HepG2 (cell line): ENCODE results near the gene ALKBH2. TPM values are rescaled to one million over a fixed set of nuclear protein-coding genes. Genes with fewer than 3 reads are reported as not detected.

Experiments used
- CBX5 ChIP-seq: sonication (generic); formaldehyde crosslinking; IDR thresholded peaks from 2 replicates; pipeline ENCODE4 v1.4.0; 2020; ENCODE audit warnings: missing genetic modification reagents, borderline replicate concordance
- HNF1A ChIP-seq, 2 experiments: sonication (generic) in 1 of 2; formaldehyde crosslinking in 1 of 2; IDR thresholded peaks; 2 replicates each; pipeline versions ENCODE4 v1.4.0 to v1.6.1; 2016 to 2020; ENCODE audit warnings: borderline replicate concordance in 1 of 2, low read depth in 1 of 2, mild to moderate bottlenecking in 1 of 2, missing genetic modification reagents in 1 of 2
- KDM4B ChIP-seq: sonication (generic); formaldehyde crosslinking; IDR thresholded peaks from 2 replicates; pipeline ENCODE4 v1.4.0; 2020; ENCODE audit warnings: missing genetic modification reagents
- KDM5B ChIP-seq: sonication (generic); formaldehyde crosslinking; IDR thresholded peaks from 2 replicates; pipeline ENCODE4 v1.4.0; 2020; ENCODE audit warnings: missing genetic modification reagents, mild to moderate bottlenecking, borderline replicate concordance
- MXD3 ChIP-seq: IDR thresholded peaks from 2 replicates; pipeline ENCODE4 v1.6.1; 2016; ENCODE audit warnings: mild to moderate bottlenecking, missing biosample characterization, missing genetic modification reagents
- NFIC ChIP-seq: IDR thresholded peaks from 2 replicates; pipeline ENCODE4 v1.6.1; 2012; ENCODE audit warnings: mild to moderate bottlenecking, low read length, inconsistent platforms
- POLR2G ChIP-seq: fragments of 200-400 bp; formaldehyde crosslinking; IDR thresholded peaks from 2 replicates; pipeline ENCODE4 v1.6.1; 2018; ENCODE audit warnings: mild to moderate bottlenecking, low read depth, low read length, moderate library complexity
- PRMT3 ChIP-seq: sonication (generic); formaldehyde crosslinking; IDR thresholded peaks from 2 replicates; pipeline ENCODE4 v1.8.1; 2022; ENCODE audit warnings: low read depth, mild to moderate bottlenecking, moderate library complexity, missing genetic modification reagents, borderline replicate concordance
- RFX3 ChIP-seq: IDR thresholded peaks from 2 replicates; pipeline ENCODE4 v1.6.1; 2016; ENCODE audit warnings: missing biosample characterization, missing genetic modification reagents
- SALL1 ChIP-seq: sonication (generic); formaldehyde crosslinking; IDR thresholded peaks from 2 replicates; pipeline ENCODE4 v1.8.0; 2022; ENCODE audit warnings: mild to moderate bottlenecking, missing genetic modification reagents
- YEATS4 ChIP-seq: sonication (generic); formaldehyde crosslinking; IDR thresholded peaks from 2 replicates; pipeline ENCODE4 v1.4.0; 2020; ENCODE audit warnings: missing genetic modification reagents, borderline replicate concordance
- ZBTB38 ChIP-seq: sonication (generic); formaldehyde crosslinking; IDR thresholded peaks from 2 replicates; pipeline ENCODE4 v1.5.1; 2020; ENCODE audit warnings: mild to moderate bottlenecking, missing genetic modification reagents
- ZBTB43 ChIP-seq: sonication (generic); formaldehyde crosslinking; conservative IDR thresholded peaks from 2 replicates; pipeline ENCODE4 v1.4.0; 2020; ENCODE audit warnings: missing genetic modification reagents
- ZC3H4 ChIP-seq: sonication (generic); formaldehyde crosslinking; IDR thresholded peaks from 2 replicates; pipeline ENCODE4 v1.4.0; 2020; ENCODE audit warnings: missing genetic modification reagents, borderline replicate concordance
- polyA plus RNA-seq, 8 experiments: library from polyadenylated mRNA; depleted of rRNA in 3 of 8; stranded (reverse) in 7 of 8; unstranded in 1 of 8; fragments of >200 nt; fragmentation: Illumina TruSeq in 4 of 8; extraction: Trizol in 4 of 8; gene quantifications; 2 replicates each; pipeline versions ENCODE4 v1.2.1 to v1.2.3, GENCODE V29; 2011 to 2016; ENCODE audit warnings: low read depth in 4 of 8, missing spikeins in 1 of 8, mixed read lengths in 1 of 8; ENCODE audit not compliant: insufficient read depth in 1 of 8
- total RNA-seq, 5 experiments: library from RNA; depleted of rRNA; stranded (reverse); fragments of >200 nt; fragmentation: Illumina TruSeq; extraction: Trizol; gene quantifications; 2 replicates each; pipeline ENCODE4 v1.2.3, GENCODE V29; 2016; ENCODE audit warnings: low read depth in 1 of 5
- TF ChIP-seq, protein P1 (sequence below): fragments of 450-650 bp; IDR thresholded peaks from 2 replicates; pipeline ENCODE4 v1.6.1; 2016
- TF ChIP-seq, protein P2 (sequence below): sonication (generic); formaldehyde crosslinking; IDR thresholded peaks from 2 replicates; pipeline ENCODE4 v1.5.0; 2020; ENCODE audit warnings: missing genetic modification reagents
- TF ChIP-seq, protein P3 (sequence below): sonication (generic); formaldehyde crosslinking; IDR thresholded peaks from 2 replicates; pipeline ENCODE4 v1.8.1; 2023; ENCODE audit warnings: mild to moderate bottlenecking, inconsistent platforms, moderate library complexity, missing genetic modification reagents, borderline replicate concordance

ALKBH2 gene
- total and polyA plus RNA-seq, 2 of the 13 experiments (the other 11 are each of a cell fraction or from before 2014, with no cell fraction given) = 21.0 to 40.5 TPM

DNA sequence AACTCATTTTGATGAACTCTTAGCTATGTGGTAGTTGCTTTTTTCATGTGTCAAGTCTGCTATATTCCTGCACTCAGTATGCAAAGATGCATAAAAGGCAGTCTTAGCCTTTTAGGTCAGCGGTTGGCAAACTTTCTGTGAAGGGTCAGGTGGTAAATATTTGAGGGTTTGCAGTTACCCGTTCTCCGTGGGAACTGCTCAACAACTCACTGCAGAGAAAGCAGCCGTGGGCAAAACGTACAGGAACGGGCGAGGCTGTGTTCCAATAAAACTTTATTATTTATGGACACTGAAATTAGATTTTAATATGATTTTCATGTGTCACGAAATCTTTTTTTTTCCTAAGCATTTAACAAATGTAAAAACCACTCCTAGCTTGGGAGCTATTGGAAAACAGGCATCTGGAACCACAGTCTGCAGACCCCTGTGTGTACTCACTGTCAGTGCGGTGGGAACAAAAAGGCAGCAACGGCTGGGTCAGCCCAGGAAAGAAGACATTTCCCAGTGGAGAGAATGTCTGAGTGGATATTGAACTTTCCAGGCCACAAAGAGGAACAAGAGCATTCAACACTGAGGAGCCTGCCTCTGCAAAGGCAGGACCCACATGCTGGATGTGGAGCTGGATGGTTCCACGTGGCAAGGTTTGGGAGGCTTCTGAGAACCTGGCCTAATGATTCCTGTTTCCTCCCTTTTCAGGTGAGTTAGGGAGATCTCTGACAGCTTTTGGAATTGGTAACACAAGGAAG, 19.6 kb upstream of the ALKBH2 start (continued):
- TF ChIP-seq CBX5 (CRISPR knock-in tag) (no peak), ZBTB43 (CRISPR knock-in tag) (no peak), ZBTB38 (0 out of 2 replicates have a peak, but pooled peaks have one; percentile 28), NFIC (no peak), YEATS4 (0 out of 2 replicates have a peak, but pooled peaks have one; percentile 38), ZC3H4 (no peak), MXD3 (no peak), HNF1A (IDR thresholded peaks at IDR 0.05; ENCODE audit: low read depth) (no peak), HNF1A (CRISPR knock-in tag; IDR thresholded peaks at IDR 0.05; ENCODE audit: borderline replicate concordance) (no peak), PRMT3 (CRISPR knock-in tag) (no peak), RFX3 (CRISPR knock-in tag) (no peak), SALL1 (CRISPR knock-in tag) (peak; percentile 26; the same call in 1 of the 2 replicates), KDM4B (CRISPR knock-in tag) (no peak), POLR2G (0 out of 2 replicates have a peak, but pooled peaks have one; percentile 38), KDM5B (CRISPR knock-in tag) (no peak)
- TF ChIP-seq, protein P1, sequence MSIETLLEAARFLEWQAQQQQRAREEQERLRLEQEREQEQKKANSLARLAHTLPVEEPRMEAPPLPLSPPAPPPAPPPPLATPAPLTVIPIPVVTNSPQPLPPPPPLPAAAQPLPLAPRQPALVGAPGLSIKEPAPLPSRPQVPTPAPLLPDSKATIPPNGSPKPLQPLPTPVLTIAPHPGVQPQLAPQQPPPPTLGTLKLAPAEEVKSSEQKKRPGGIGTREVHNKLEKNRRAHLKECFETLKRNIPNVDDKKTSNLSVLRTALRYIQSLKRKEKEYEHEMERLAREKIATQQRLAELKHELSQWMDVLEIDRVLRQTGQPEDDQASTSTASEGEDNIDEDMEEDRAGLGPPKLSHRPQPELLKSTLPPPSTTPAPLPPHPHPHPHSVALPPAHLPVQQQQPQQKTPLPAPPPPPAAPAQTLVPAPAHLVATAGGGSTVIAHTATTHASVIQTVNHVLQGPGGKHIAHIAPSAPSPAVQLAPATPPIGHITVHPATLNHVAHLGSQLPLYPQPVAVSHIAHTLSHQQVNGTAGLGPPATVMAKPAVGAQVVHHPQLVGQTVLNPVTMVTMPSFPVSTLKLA = no peak
- TF ChIP-seq, protein P2, sequence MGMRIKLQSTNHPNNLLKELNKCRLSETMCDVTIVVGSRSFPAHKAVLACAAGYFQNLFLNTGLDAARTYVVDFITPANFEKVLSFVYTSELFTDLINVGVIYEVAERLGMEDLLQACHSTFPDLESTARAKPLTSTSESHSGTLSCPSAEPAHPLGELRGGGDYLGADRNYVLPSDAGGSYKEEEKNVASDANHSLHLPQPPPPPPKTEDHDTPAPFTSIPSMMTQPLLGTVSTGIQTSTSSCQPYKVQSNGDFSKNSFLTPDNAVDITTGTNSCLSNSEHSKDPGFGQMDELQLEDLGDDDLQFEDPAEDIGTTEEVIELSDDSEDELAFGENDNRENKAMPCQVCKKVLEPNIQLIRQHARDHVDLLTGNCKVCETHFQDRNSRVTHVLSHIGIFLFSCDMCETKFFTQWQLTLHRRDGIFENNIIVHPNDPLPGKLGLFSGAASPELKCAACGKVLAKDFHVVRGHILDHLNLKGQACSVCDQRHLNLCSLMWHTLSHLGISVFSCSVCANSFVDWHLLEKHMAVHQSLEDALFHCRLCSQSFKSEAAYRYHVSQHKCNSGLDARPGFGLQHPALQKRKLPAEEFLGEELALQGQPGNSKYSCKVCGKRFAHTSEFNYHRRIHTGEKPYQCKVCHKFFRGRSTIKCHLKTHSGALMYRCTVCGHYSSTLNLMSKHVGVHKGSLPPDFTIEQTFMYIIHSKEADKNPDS (CRISPR knock-in tag) = no peak
- TF ChIP-seq, protein P3, sequence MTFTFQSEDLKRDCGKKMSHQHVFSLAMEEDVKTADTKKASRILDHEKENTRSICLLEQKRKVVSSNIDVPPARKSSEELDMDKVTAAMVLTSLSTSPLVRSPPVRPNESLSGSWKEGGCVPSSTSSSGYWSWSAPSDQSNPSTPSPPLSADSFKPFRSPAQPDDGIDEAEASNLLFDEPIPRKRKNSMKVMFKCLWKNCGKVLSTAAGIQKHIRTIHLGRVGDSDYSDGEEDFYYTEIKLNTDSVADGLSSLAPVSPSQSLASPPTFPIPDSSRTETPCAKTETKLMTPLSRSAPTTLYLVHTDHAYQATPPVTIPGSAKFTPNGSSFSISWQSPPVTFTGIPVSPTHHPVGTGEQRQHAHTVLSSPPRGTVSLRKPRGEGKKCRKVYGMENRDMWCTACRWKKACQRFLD = no peak
- TF ChIP-seq, all 625 proteins: peak for 13
